Naive B cell (primary cell): ENCODE measurements around the gene CEP97. TPM values are rescaled to one million over a fixed set of nuclear protein-coding genes. Genes with fewer than 3 reads are reported as not detected.

Source experiments
- ATAC-seq, 2 donors: fragments of 150-1000 bp; cut with Tn5 transposase; 2 replicates each; pipeline ENCODE4 v1.10.0; 2021; ENCODE audit warnings: low read depth in 2 of 2, mild to moderate bottlenecking in 2 of 2, moderate library complexity in 2 of 2
- DNase-seq: peaks from one replicate; pipeline ENCODE4 v3.0.0; 2022
- H3K27ac Mint-ChIP-seq, 6 donors: one replicate each; pipeline ENCODE4 v1.8.0; 2020 to 2022; ENCODE audit warnings: mild to moderate bottlenecking in 6 of 6, mixed read lengths in 6 of 6, moderate library complexity in 5 of 6, inconsistent platforms in 2 of 6
- H3K27me3 Mint-ChIP-seq, 3 donors: one replicate each; pipeline ENCODE4 v1.8.0; 2021 to 2022; ENCODE audit warnings: mixed read lengths in 3 of 3, mild to moderate bottlenecking in 1 of 3
- H3K36me3 Mint-ChIP-seq, 2 donors: one replicate each; pipeline ENCODE4 v1.8.0; 2020 to 2022; ENCODE audit warnings: mixed read lengths in 2 of 2, inconsistent platforms in 1 of 2, mild to moderate bottlenecking in 1 of 2
- H3K4me1 Mint-ChIP-seq, 3 donors: one replicate each; pipeline ENCODE4 v1.8.0; 2020 to 2022; ENCODE audit warnings: mixed read lengths in 3 of 3, inconsistent platforms in 1 of 3, mild to moderate bottlenecking in 1 of 3, moderate library complexity in 1 of 3
- H3K4me3 Mint-ChIP-seq, 8 donors: one replicate each; pipeline ENCODE4 v1.8.0; 2020 to 2022; ENCODE audit warnings: mild to moderate bottlenecking in 8 of 8, mixed read lengths in 8 of 8, moderate library complexity in 8 of 8, inconsistent platforms in 2 of 8
- H3K9me3 Mint-ChIP-seq, 7 donors: one replicate each; pipeline ENCODE4 v1.8.0; 2020 to 2022; ENCODE audit warnings: mixed read lengths in 7 of 7, mild to moderate bottlenecking in 5 of 7, inconsistent platforms in 2 of 7, moderate library complexity in 1 of 7
- polyA plus RNA-seq, 6 donors: library from polyadenylated mRNA; unstranded; fragments of 300-500 nt; fragmentation: Illumina TruSeq; gene quantifications; one replicate each; pipeline ENCODE4 v1.2.3, GENCODE V29; 2021; ENCODE audit warnings: low read depth in 6 of 6

CEP97 gene
- polyA plus RNA-seq, 6 donors from 2014 or later = 4.1 to 5.8 (median 4.9) TPM

DNA sequence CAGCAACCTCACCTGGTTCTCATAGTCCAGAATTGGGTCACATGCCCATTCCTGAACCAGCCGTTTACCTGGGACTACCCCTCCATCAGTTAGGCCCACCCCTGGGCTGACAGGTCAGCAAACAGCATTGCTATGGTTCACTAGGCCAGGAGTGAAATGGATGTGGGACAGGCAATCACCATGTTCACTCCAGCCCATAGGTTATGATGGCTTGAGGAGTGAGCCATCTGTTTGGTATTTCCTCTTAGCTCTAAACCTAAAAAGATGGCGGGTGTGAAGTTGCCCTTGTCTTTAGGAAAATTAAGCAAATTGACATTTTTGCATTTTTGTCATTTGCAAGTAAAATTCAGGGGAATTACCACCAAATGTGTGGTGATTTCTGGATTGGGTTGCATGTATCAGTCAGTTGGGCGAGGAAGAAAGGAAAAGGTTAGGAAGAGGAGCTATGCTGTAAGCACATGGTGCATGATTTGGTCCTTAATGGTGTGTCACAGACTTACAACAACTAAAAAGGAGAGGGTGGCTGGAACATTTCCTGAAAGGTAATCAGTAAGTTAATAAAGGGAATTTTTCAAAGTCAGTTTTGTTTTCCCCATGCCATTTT lies 71.8 kb downstream of the CEP97 start:
- Mint-ChIP-seq H3K27ac (peak overlapping the region in 3 of 6 donors; percentile 14 to 36 (median 16)), H3K4me1 (peaks cover 25 to 55% (median 33%) of the 10 kb centered on the region in 3 donors), H3K4me3 (no peak overlapping the region), H3K36me3 (peaks cover 22 to 31% of the 10 kb centered on the region in 2 donors), H3K9me3 (peaks cover 0 to 7% (median 5%) of the 10 kb centered on the region in 7 donors), H3K27me3 (no peaks in the 10 kb centered on the region)
- ATAC-seq = no peak
- DNase-seq = no peak

DNA sequence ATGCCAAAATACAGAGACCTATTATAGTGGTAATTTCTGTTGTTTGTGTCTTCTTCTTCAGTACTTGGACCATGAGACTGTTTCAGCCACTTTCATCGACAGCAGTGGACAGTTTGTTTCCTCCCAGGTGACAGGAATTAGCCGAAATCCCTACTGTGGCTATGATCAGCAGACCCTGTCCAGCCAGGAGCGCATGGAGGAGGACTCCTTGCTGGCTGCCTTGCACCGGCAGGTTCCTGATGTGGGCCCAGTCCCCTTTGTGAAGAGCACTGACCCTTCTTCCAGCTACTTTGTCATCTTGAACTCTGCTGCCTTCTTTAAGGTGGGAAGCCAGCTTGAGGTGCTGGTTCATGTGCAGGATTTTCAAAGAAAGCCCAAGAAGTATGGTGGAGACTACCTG lies 76.8 kb downstream of the CEP97 start:
- Mint-ChIP-seq H3K4me1 (peaks cover 7 to 29% (median 8%) of the 10 kb centered on the region in 3 donors), H3K27me3 (no peaks in the 10 kb centered on the region)

DNA sequence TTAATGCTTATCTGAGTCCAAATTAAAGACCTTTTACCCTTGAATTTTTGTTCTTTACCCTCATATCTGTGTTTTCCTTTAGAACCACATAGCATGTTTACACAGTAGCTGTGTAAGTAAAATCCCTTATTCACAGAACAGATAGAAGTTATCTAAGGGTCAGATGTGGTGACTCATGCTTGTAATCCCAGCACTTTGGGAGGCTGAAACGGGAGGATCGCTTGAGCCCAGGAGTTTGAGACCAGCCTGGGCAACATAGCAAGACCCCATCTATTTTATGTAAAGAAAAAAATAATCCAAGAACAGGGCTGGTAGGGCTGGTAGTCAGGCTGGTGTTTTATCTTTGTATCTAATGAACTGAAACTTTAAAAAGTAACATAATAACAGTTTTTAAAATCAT lies 77.8 kb downstream of the CEP97 start:
- H3K4me1 Mint-ChIP-seq = peaks cover 0 to 23% (median 8%) of the 10 kb centered on the region in 3 donors
- peaks cover 0 to 13% of the 10 kb centered on the region in 2 donors for H3K36me3 Mint-ChIP-seq

More for the DNA sequence above, 76.8 kb downstream of the CEP97 start:
- ATAC-seq (no peak), DNase-seq (no peak)
- Mint-ChIP-seq H3K27ac (peak overlapping the region in 1 of 6 donors; percentile 85), H3K9me3 (no peaks in the 10 kb centered on the region), H3K36me3 (peaks cover 8 to 19% of the 10 kb centered on the region in 2 donors), H3K4me3 (no peak overlapping the region)

DNA sequence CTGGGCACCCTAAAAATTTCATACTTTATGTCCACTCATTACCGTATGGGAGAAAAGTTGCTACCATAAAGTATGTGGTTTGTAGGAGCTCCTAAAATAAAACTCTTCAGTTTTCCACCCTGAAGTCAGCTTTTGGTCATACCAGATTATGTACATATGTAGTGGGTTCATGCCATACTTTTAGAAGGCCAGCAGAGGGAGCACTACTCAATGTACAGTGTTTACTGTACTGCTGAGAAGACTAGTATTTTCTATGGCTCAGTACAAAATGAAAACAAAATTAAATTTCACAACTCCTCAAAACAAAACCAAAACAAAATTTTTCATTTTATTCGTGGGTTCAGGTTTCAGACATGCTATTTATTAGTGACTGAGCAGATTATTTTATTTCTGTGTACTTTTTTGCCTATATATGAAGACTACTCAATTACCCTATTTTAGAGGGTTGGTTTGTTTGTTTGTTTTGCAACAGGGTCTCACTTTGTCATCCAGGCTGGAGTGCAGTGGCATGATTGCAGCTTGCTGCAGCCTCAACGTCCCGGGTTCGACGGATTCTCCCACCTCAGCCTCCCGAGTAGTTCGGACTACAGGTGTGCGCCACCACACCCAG lies 78.9 kb downstream of the CEP97 start:
- Mint-ChIP-seq H3K36me3 (peaks cover 0 to 13% of the 10 kb centered on the region in 2 donors), H3K27me3 (no peaks in the 10 kb centered on the region), H3K4me1 (peaks cover 0 to 23% (median 8%) of the 10 kb centered on the region in 3 donors), H3K9me3 (no peaks in the 10 kb centered on the region), H3K27ac (peak overlapping the region in 1 of 6 donors; percentile 63), H3K4me3 (no peak overlapping the region)
- DNase-seq (peak; percentile 49), ATAC-seq (peak; percentile 99 to 100)

More for the DNA sequence above, 77.8 kb downstream of the CEP97 start:
- Mint-ChIP-seq H3K9me3 (no peaks in the 10 kb centered on the region), H3K4me3 (no peak overlapping the region), H3K27ac (no peak overlapping the region), H3K27me3 (no peaks in the 10 kb centered on the region)
- ATAC-seq (no peak), DNase-seq (no peak)

DNA sequence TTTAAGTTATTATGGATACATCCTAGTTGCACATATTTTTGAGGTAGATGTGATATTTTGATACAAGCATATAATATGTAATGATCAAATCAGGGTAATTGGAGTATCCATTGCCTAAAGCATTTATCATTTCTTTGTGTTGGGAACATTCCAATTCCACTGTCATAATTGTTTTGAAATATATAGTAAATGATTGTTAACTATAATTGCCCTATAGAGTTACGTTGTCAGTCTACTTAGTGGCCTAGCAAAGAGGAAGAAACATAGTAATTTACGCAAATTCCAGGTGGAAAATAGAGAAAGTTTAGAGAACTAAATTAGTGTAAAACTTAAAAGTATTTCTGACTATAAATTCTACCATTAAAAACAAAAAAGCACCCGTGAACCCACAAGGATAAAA lies 79.5 kb downstream of the CEP97 start:
- Mint-ChIP-seq H3K9me3 (no peaks in the 10 kb centered on the region), H3K36me3 (peaks cover 0 to 13% of the 10 kb centered on the region in 2 donors), H3K4me3 (no peak overlapping the region), H3K4me1 (peaks cover 0 to 23% (median 9%) of the 10 kb centered on the region in 3 donors), H3K27ac (peak overlapping the region in 1 of 6 donors; percentile 63), H3K27me3 (no peaks in the 10 kb centered on the region)
- no peak for ATAC-seq
- no peak for DNase-seq

DNA sequence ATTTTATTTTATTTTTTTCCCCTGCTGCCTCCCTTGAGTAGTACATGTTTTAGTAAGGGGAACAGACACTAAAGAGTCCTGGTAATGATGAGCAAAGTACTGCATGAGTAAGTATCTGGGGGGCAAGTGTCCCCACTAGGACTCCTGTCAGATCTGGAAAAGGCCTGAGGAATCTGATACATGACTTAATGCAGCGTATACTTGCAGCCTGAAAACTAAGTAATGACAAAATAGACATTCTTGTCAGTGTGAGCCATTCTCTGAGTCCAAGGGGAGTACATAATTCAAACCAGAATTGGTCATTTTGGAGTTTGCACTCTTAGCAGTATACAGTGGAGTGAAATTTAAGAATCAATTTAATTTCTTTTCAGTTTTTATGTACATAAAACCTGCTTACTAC lies 82.1 kb downstream of the CEP97 start:
- peaks cover 0 to 13% of the 10 kb centered on the region in 2 donors for H3K36me3 Mint-ChIP-seq
- DNase-seq (no peak), ATAC-seq (no peak)
- H3K27me3 Mint-ChIP-seq = no peaks in the 10 kb centered on the region
- H3K27ac Mint-ChIP-seq = no peak overlapping the region
- H3K4me3 Mint-ChIP-seq = no peak overlapping the region
- peaks cover 0 to 21% (median 10%) of the 10 kb centered on the region in 3 donors for H3K4me1 Mint-ChIP-seq
- H3K9me3 Mint-ChIP-seq = no peaks in the 10 kb centered on the region

DNA sequence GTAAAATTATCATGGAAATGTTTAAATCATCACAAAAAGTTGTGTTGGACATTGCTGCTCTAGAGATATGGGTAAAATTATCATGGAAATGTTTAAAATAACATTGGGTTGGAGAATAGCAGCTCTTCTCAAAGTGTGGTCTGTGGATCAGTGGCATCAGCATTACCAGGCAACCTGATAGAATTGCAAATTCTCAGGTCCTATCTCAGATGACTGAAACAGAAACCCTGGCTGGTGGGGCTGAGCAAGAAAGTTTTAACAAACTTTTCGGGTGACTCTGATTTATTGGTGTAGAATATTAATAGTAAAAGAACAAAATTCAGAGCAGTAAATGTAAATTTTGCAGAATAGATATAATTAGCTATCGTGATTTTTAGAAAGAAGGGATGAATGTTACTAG lies 83.5 kb downstream of the CEP97 start:
- Mint-ChIP-seq H3K27me3 (no peaks in the 10 kb centered on the region), H3K9me3 (no peaks in the 10 kb centered on the region), H3K36me3 (peaks cover 0 to 13% of the 10 kb centered on the region in 2 donors), H3K4me1 (peaks cover 0 to 19% (median 10%) of the 10 kb centered on the region in 3 donors), H3K27ac (no peak overlapping the region), H3K4me3 (no peak overlapping the region)
- no peak for ATAC-seq
- DNase-seq = no peak

DNA sequence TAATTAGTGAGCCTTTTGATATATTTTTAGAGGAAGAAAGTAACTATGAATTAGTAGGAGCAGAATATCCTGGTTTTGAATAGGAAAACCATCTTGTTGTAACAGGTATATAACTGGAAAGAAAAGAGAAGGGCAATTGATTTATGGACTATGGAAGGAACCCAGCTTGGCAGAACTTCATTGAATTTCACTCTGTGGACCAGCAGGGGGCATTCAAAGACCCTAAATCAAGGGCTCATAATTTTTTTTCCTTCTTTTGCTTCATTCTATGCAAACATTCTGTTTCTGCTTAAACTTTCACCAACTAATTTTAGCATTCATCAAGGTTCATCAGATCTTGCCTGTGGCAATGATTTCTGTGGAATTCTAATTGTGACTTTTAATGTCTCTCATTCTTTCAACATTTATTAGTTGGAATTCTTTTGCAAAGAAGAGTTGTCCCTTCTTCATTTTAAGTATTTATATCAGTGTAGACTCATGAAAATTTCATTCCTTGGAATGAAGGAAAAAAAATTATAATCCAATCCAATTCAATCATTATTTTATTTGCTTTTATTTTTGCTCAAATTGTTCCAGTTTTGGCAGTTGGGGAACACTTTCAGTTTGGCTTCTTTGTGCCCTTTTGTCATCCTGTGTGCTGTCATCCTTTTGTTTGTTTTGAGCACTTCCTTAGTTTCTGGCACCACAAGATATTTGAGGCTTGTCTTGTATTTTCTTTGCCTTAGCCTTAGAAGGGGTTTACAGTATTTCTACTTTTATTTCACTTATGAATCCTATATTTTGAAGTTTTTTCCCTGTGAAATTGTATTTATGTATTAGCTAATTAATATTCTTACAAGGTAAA lies 85.0 kb downstream of the CEP97 start:
- ATAC-seq (peak; percentile 37 to 62), DNase-seq (peak; percentile 46)
- no peaks in the 10 kb centered on the region for H3K9me3 Mint-ChIP-seq
- H3K36me3 Mint-ChIP-seq = peaks cover 0 to 8% of the 10 kb centered on the region in 2 donors
- H3K4me3 Mint-ChIP-seq = no peak overlapping the region
- no peaks in the 10 kb centered on the region for H3K27me3 Mint-ChIP-seq
- peaks cover 0 to 23% (median 0%) of the 10 kb centered on the region in 3 donors for H3K4me1 Mint-ChIP-seq
- peak overlapping the region in 4 of 6 donors; percentile 9 to 76 (median 36) for H3K27ac Mint-ChIP-seq

DNA sequence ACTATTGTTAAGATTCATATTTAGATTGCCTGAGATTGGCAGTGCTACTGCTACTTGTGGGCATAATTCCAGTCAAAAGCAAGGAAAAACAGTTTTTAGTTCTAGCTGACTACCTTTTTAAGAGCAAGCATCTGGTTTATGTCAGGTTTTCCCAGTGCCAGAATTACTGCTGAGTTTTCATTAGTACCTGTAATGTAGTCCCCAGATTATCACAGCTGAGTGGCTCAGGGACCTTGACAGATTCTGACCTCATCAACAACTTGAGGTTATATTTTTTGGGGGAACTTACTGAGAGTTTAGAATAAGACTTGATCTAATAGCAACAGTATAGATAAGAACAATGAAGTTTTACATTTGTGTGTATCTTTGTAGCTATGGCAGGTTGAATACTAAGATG lies 85.6 kb downstream of the CEP97 start:
- Mint-ChIP-seq H3K27me3 (no peaks in the 10 kb centered on the region), H3K4me1 (peaks cover 3 to 29% (median 4%) of the 10 kb centered on the region in 3 donors), H3K9me3 (no peaks in the 10 kb centered on the region), H3K36me3 (peaks cover 0 to 1% of the 10 kb centered on the region in 2 donors), H3K4me3 (no peak overlapping the region), H3K27ac (no peak overlapping the region)
- ATAC-seq (no peak), DNase-seq (no peak)

DNA sequence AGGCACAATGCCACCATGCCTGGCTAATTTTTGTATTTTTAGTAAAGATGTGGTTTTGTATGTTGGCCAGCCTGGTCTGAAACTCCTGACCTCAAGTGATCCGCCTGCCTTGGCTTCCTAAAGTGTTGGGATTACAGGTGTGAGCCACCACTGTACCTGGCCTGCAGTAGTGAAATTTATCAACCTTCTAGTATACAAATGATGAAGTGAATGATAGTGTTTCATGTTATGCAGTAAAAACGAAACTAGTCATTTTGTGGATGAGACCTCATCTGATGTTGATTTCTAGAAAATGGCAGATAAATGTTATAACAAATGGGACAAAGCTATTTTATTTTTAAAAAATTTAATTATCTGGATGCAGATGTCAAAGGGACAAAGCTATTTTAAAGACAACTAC lies 87.5 kb downstream of the CEP97 start:
- H3K4me3 Mint-ChIP-seq = no peak overlapping the region
- H3K4me1 Mint-ChIP-seq = peaks cover 7 to 43% (median 16%) of the 10 kb centered on the region in 3 donors
- H3K36me3 Mint-ChIP-seq = no peaks in the 10 kb centered on the region
- H3K27ac Mint-ChIP-seq = peak overlapping the region in 1 of 6 donors; percentile 16
- no peaks in the 10 kb centered on the region for H3K9me3 Mint-ChIP-seq
- no peaks in the 10 kb centered on the region for H3K27me3 Mint-ChIP-seq
- no peak for DNase-seq
- ATAC-seq = no peak

DNA sequence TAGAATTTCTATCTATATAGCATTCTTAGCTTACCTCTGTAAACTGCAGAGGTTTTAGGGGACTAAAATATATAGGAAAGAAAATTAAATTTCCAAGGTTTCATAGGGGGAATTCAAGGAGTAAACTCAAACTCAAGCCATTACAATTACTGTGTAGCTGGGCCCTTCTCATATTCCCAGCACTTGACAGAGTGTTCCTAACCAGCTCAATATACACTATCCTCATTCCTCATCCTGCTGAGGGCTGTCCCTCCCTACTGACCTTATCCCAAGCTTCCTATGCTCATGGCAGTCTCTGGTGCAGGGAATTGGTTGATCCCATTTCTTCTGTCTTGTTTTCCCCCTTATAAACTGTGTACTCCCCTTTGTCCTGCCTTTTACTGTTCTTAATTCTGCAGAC lies 88.5 kb downstream of the CEP97 start:
- no peak overlapping the region for H3K4me3 Mint-ChIP-seq
- H3K36me3 Mint-ChIP-seq = no peaks in the 10 kb centered on the region
- no peaks in the 10 kb centered on the region for H3K27me3 Mint-ChIP-seq
- no peak overlapping the region for H3K27ac Mint-ChIP-seq
- H3K9me3 Mint-ChIP-seq = no peaks in the 10 kb centered on the region
- no peak for ATAC-seq
- DNase-seq = no peak
- H3K4me1 Mint-ChIP-seq = peaks cover 12 to 50% (median 18%) of the 10 kb centered on the region in 3 donors

DNA sequence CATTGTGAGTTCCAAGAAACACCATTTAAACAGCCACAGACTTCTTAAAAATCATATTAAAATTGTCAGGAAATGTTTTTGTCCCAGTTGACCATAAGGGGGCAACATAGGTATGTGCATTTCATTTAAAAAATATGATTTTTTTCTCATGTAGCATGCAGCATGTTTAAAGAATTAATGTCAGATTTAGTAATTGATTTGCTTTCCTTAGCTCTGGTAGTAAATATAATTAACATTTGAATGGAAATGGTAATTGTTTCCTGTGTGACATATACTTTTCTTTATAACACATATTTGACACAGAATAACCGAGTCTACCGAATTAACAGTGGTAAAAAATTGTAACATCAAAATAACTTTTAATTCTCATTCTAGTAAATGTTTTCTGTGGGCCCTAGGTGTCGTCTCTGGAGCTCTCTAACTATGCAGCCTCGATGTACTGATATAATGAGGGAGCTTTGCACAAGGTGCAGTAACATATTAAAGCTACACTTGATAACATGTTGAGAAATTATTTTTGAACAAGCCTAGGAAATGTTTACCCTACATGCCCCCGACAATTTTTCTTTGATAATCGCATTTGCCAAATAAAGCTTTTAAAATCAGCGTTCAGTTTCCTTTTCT lies 89.5 kb downstream of the CEP97 start:
- H3K9me3 Mint-ChIP-seq = no peaks in the 10 kb centered on the region
- H3K4me1 Mint-ChIP-seq = peaks cover 16 to 59% (median 25%) of the 10 kb centered on the region in 3 donors
- ATAC-seq = no peak
- H3K4me3 Mint-ChIP-seq = peak overlapping the region in 1 of 8 donors; percentile 20
- H3K36me3 Mint-ChIP-seq = no peaks in the 10 kb centered on the region
- no peak overlapping the region for H3K27ac Mint-ChIP-seq
- no peak for DNase-seq
- H3K27me3 Mint-ChIP-seq = no peaks in the 10 kb centered on the region

DNA sequence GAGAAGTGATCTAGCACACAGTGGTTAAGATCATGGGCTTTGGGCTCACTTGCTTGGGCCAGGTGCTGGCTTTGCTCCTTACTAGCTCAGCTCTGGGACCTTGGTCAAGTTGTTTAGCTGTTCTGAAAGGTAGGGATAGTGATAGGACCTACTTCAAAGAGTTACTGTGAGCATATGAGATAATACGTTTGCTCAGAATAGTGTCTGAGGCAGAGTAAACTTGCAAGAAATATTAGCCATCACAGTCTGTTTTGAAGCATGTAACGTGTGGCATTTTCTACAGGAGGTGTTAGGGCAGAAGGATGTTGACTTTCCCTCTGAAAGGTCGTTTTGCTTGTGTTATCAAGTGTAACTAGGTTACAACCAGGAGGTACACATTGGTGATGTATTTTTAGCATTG lies 90.4 kb downstream of the CEP97 start:
- ATAC-seq = peak; percentile 39 to 54
- DNase-seq = no peak
- peaks cover 20 to 54% (median 31%) of the 10 kb centered on the region in 3 donors for H3K4me1 Mint-ChIP-seq

More for the DNA sequence above, 90.4 kb downstream of the CEP97 start:
- Mint-ChIP-seq H3K27ac (peak overlapping the region in 4 of 6 donors; percentile 15 to 89 (median 78)), H3K36me3 (peaks cover 0 to 2% of the 10 kb centered on the region in 2 donors), H3K27me3 (no peaks in the 10 kb centered on the region), H3K4me3 (no peak overlapping the region), H3K9me3 (no peaks in the 10 kb centered on the region)
